A172 (cell line): ENCODE results near the gene TMEM198. TPM values are rescaled to one million over a fixed set of nuclear protein-coding genes. Genes with fewer than 3 reads are reported as not detected.
A peak's percentile ranks its signal among the peaks of the same experiment; 100 is the strongest.

Experiments
- DNase-seq: peaks from one replicate; pipeline ENCODE4 v3.0.0-alpha.2; 2015; ENCODE audit warnings: low spot score
- total RNA-seq: library from RNA; depleted of rRNA; stranded (reverse); fragments of >200 nt; shearing (Covaris generic); gene quantifications from 2 replicates; pipeline ENCODE4 v1.2.3, GENCODE V29; 2014

TMEM198 gene
- total RNA-seq, 1 experiment from 2014 or later: 1.4 TPM

- no peak for DNase-seq
Measured at GRCh38 chr2:219508971-219509779, 34.7 kb upstream of the TMEM198 start.

GRCh38 chr2:219509780-219510511 is 33.9 kb upstream of the TMEM198 start:
- DNase-seq: no peak

GRCh38 chr2:219510512-219511135 is 33.2 kb upstream of the TMEM198 start:
- no peak for DNase-seq

- no peak for DNase-seq
Measured at GRCh38 chr2:219511547-219512325, 32.1 kb upstream of the TMEM198 start.

GRCh38 chr2:219512524-219513216 is 31.2 kb upstream of the TMEM198 start:
- DNase-seq: no peak

GRCh38 chr2:219513787-219514186 is 30.0 kb upstream of the TMEM198 start:
- DNase-seq: no peak

GRCh38 chr2:219514196-219514761 is 29.5 kb upstream of the TMEM198 start, which contains the start of gene ASIC4:
Gene ASIC4, plus strand, starts transcription at chr2:219514482. Its CDS starts 243 bp downstream, at chr2:219514725.
- no peak for DNase-seq

GRCh38 chr2:219514836-219515235 is 29.0 kb upstream of the TMEM198 start:
- no peak for DNase-seq

GRCh38 chr2:219515874-219516629 is 27.8 kb upstream of the TMEM198 start:
- DNase-seq: no peak

GRCh38 chr2:219516888-219517287 is 26.9 kb upstream of the TMEM198 start:
- DNase-seq: no peak

- DNase-seq: no peak
Measured at GRCh38 chr2:219517954-219518778, 25.7 kb upstream of the TMEM198 start.

- DNase-seq: no peak
Measured at GRCh38 chr2:219519526-219519916, 24.3 kb upstream of the TMEM198 start.

- peak; percentile 38 for DNase-seq
Measured at GRCh38 chr2:219520079-219520478, 23.7 kb upstream of the TMEM198 start.

GRCh38 chr2:219521066-219521880 is 22.6 kb upstream of the TMEM198 start:
- DNase-seq: peak; percentile 83

- DNase-seq: peak; percentile 95
Measured at GRCh38 chr2:219522111-219523030, 21.5 kb upstream of the TMEM198 start.

GRCh38 chr2:219523031-219523671 is 20.7 kb upstream of the TMEM198 start:
- DNase-seq: peak; percentile 40

- no peak for DNase-seq
Measured at GRCh38 chr2:219524817-219525216, 19.0 kb upstream of the TMEM198 start.
